NT2/D1 (cell line): ENCODE results near the gene TP53TG3D.
"Not testable (repeated sequence)": the region's sequence is repeated elsewhere in the genome, so short reads cannot be mapped to it uniquely, and the experiment has no call there.

Experiments used
- SUZ12 ChIP-seq: IDR thresholded peaks from 2 replicates; pipeline ENCODE4 v1.6.1; 2011; ENCODE audit not compliant: insufficient read length, insufficient read depth; ENCODE audit errors: extremely low read depth
- YY1 ChIP-seq: IDR thresholded peaks from 2 replicates; pipeline ENCODE4 v1.6.1; 2011; ENCODE audit not compliant: insufficient read length, insufficient read depth
- ZNF274 ChIP-seq: IDR thresholded peaks from 2 replicates; pipeline ENCODE4 v1.6.1; 2011; ENCODE audit warnings: mild to moderate bottlenecking, low read depth, low read length

- TF ChIP-seq ZNF274, YY1, SUZ12: not testable (repeated sequence)
These were observed 34.7 kb downstream of the TP53TG3D start for GRCh38 chr16:32287743-32288142.
